B cell (primary cell): ENCODE measurements around the gene PLPP4. TPM values are rescaled to one million over a fixed set of nuclear protein-coding genes. Genes with fewer than 3 reads are reported as not detected.

Experiments
- ATAC-seq: fragments of 200-7000 bp; cut with Tn5 transposase; one replicate; pipeline ENCODE4 v1.10.0; 2021; ENCODE audit warnings: low read depth, mild to moderate bottlenecking, moderate number of reproducible peaks, moderate library complexity
- CTCF ChIA-PET: fragments of 350-600 bp; sonication (Branson Sonifier 250); formaldehyde crosslinking; loops from one replicate; lab custom pipeline; 2021; ENCODE audit warnings: antibody characterized with exemption, inconsistent platforms; lab: Charles Lee
- POLR2A ChIA-PET: fragments of 350-600 bp; sonication (Branson Sonifier 250); formaldehyde crosslinking; loops from one replicate; lab custom pipeline; 2021; ENCODE audit warnings: antibody characterized with exemption; lab: Charles Lee
- DNase-seq: peaks from one replicate; pipeline ENCODE4 v3.0.0; 2013
- H2AFZ ChIP-seq: 2 replicates; pipeline ENCODE4 v1.6.1; 2012; ENCODE audit warnings: mild to moderate bottlenecking, low read depth, low read length; ENCODE audit not compliant: insufficient read depth, poor library complexity, severe bottlenecking
- H3K27ac ChIP-seq, 2 donors: 1 replicate in 1 of 2; 2 replicates in 1 of 2; pipeline ENCODE4 v1.5.1; 2012 to 2013; ENCODE audit warnings: low read length in 2 of 2, mild to moderate bottlenecking in 2 of 2, moderate library complexity in 1 of 2
- H3K27me3 ChIP-seq, 4 experiments: fragments of 200-600 bp in 1 of 4; sonication (generic) in 1 of 4; replicated peaks in 1 of 4; 1 replicate in 2 of 4; 2 replicates in 2 of 4; pipeline versions ENCODE4 v1.6.1 to v1.7.0; 2013 to 2016; ENCODE audit warnings: low read length in 3 of 4, mild to moderate bottlenecking in 2 of 4, mixed read lengths in 1 of 4, moderate library complexity in 1 of 4; ENCODE audit not compliant: insufficient read depth in 4 of 4, control insufficient read depth in 3 of 4; ENCODE audit errors: control extremely low read depth in 1 of 4
- H3K36me3 ChIP-seq, 2 experiments: replicated peaks in 1 of 2; 1 replicate in 1 of 2; 2 replicates in 1 of 2; pipeline versions ENCODE4 v1.6.1 to v1.7.1; 2013; ENCODE audit warnings: low read length in 1 of 2; ENCODE audit not compliant: insufficient read depth in 2 of 2, control insufficient read depth in 1 of 2; ENCODE audit errors: control extremely low read depth in 1 of 2, extremely low read depth in 1 of 2
- H3K4me1 ChIP-seq, 2 donors: fragments of 200-600 bp in 1 of 2; sonication (generic) in 1 of 2; 1 replicate in 1 of 2; 2 replicates in 1 of 2; pipeline versions ENCODE4 v1.5.1 to v1.6.1; 2013 to 2017; ENCODE audit warnings: low read length in 2 of 2; ENCODE audit not compliant: control insufficient read depth in 2 of 2, insufficient read depth in 2 of 2
- H3K4me2 ChIP-seq: replicated peaks from 2 replicates; pipeline ENCODE3; 2012; ENCODE audit warnings: mild to moderate bottlenecking, low read depth, low read length; ENCODE audit not compliant: poor library complexity, severe bottlenecking
- H3K4me3 ChIP-seq, 5 experiments: fragments of 200-600 bp in 1 of 5; sonication (generic) in 1 of 5; 1 replicate in 3 of 5; 2 replicates in 2 of 5; pipeline versions ENCODE4 v1.5.1 to v1.7.0; 2011 to 2016; ENCODE audit warnings: low read length in 4 of 5, mild to moderate bottlenecking in 4 of 5, low read depth in 2 of 5, control low read depth in 1 of 5, moderate library complexity in 1 of 5; ENCODE audit not compliant: insufficient read depth in 1 of 5; ENCODE audit errors: control extremely low read depth in 1 of 5, extremely low read depth in 1 of 5
- H3K79me2 ChIP-seq: fragments of 200-600 bp; sonication (generic); one replicate; pipeline ENCODE4 v1.6.0; 2016; ENCODE audit warnings: low read length; ENCODE audit not compliant: control insufficient read depth, insufficient read depth
- H3K9ac ChIP-seq: fragments of 200-600 bp; sonication (generic); 2 replicates; pipeline ENCODE4 v1.6.1; 2017; ENCODE audit warnings: mild to moderate bottlenecking, low read length, moderate library complexity
- H3K9me3 ChIP-seq, 3 donors: one replicate each; pipeline versions ENCODE4 v1.6.1 to v1.7.1; 2013; ENCODE audit warnings: low read length in 2 of 3; ENCODE audit not compliant: control insufficient read depth in 2 of 3, insufficient read depth in 1 of 3; ENCODE audit errors: control extremely low read depth in 1 of 3
- H4K20me1 ChIP-seq: 2 replicates; pipeline ENCODE4 v1.6.0; 2012; ENCODE audit warnings: mild to moderate bottlenecking, low read length; ENCODE audit not compliant: insufficient read depth, control insufficient read depth, poor library complexity, severe bottlenecking
- H3K27ac Mint-ChIP-seq: one replicate; pipeline ENCODE4 v1.8.0; 2021; ENCODE audit warnings: mixed read lengths
- H3K27me3 Mint-ChIP-seq: one replicate; pipeline ENCODE4 v1.8.0; 2021; ENCODE audit warnings: mixed read lengths
- H3K4me1 Mint-ChIP-seq: one replicate; pipeline ENCODE4 v1.8.0; 2021; ENCODE audit warnings: mixed read lengths
- H3K4me3 Mint-ChIP-seq: one replicate; pipeline ENCODE4 v1.8.0; 2021; ENCODE audit warnings: mixed read lengths
- H3K9me3 Mint-ChIP-seq: one replicate; pipeline ENCODE4 v1.8.0; 2022; ENCODE audit warnings: mixed read lengths; ENCODE audit not compliant: insufficient read depth
- CTCF ChIP-seq: fragments of 200-600 bp; IDR thresholded peaks from one replicate; pipeline ENCODE4 v1.8.0; 2022; ENCODE audit warnings: antibody characterized with exemption, mild to moderate bottlenecking
- EZH2 ChIP-seq: IDR thresholded peaks from 2 replicates; pipeline ENCODE4 v1.6.1; 2012; ENCODE audit warnings: borderline replicate concordance, low read depth, mild to moderate bottlenecking, moderate library complexity, low read length; ENCODE audit not compliant: insufficient read depth, poor library complexity, severe bottlenecking
- WGBS: methylation state at CpG from one replicate; pipeline ENCODE4 v1.1.5; 2013; ENCODE audit warnings: missing lambda C conversion rate; ENCODE audit not compliant: insufficient coverage; 5-methylcytosine and 5-hydroxymethylcytosine counted together
- intact Hi-C: fragments of 100-400 bp; cut with micrococcal nuclease; formaldehyde crosslinking; loops from one replicate; pipeline ENCODE4 v1.10.0; 2022
- polyA plus RNA-seq: library from polyadenylated mRNA; depleted of rRNA; stranded (reverse); fragments of >200 nt; gene quantifications from 2 replicates; pipeline ENCODE4 v1.2.3, GENCODE V29; 2012
- total RNA-seq, 2 donors: library from RNA; stranded (reverse); fragments of 120-200 nt in 1 of 2; gene quantifications; 1 replicate in 1 of 2; 2 replicates in 1 of 2; pipeline versions ENCODE4 v1.2.3 to v1.2.4, GENCODE V29; 2013 to 2022

Gene PLPP4
- total and polyA plus RNA-seq, 2 donors (not counting 1 experiment from before 2014, with no cell fraction given): not detected

- H3K27me3 ChIP-seq: no peaks in the 10 kb centered on the region
- H3K4me2 ChIP-seq: no peak overlapping the region
- H2AFZ ChIP-seq: no peak overlapping the region
- H3K4me1 ChIP-seq: no peaks in the 10 kb centered on the region
- H3K4me3 Mint-ChIP-seq: no peak overlapping the region
- peaks cover 3% of the 10 kb centered on the region for H3K4me1 Mint-ChIP-seq
- TF ChIP-seq EZH2 (no peak), CTCF (no peak)
- H4K20me1 ChIP-seq: no peaks in the 10 kb centered on the region
- no peak overlapping the region for H3K27ac ChIP-seq
- intact Hi-C loops: no loop called here
- CTCF ChIA-PET: no interaction called here
- H3K36me3 ChIP-seq: no peaks in the 10 kb centered on the region
- H3K79me2 ChIP-seq: no peaks in the 10 kb centered on the region
- no peaks in the 10 kb centered on the region for H3K9me3 ChIP-seq
- H3K27me3 Mint-ChIP-seq: peaks cover 9% of the 10 kb centered on the region
- DNase-seq (no peak), ATAC-seq (no peak)
- no peak overlapping the region for H3K4me3 ChIP-seq
- H3K27ac Mint-ChIP-seq: no peak overlapping the region
- POLR2A ChIA-PET: no interaction called here
- no peak overlapping the region for H3K9ac ChIP-seq
- WGBS: 100% methylated on average over 1 of the region's 1 CpG
- H3K9me3 Mint-ChIP-seq: no peaks in the 10 kb centered on the region
These were observed 33.3 kb downstream of the PLPP4 start for GRCh38 chr10:120490288-120490687.

- Histone ChIP-seq H3K27ac (no peak overlapping the region), H3K9ac (no peak overlapping the region), H3K4me3 (no peak overlapping the region), H3K4me1 (no peaks in the 10 kb centered on the region), H3K9me3 (no peaks in the 10 kb centered on the region), H3K79me2 (no peaks in the 10 kb centered on the region), H2AFZ (no peak overlapping the region), H3K27me3 (no peaks in the 10 kb centered on the region), H3K4me2 (no peak overlapping the region), H4K20me1 (no peaks in the 10 kb centered on the region), H3K36me3 (no peaks in the 10 kb centered on the region)
- ATAC-seq: no peak
- Mint-ChIP-seq H3K27me3 (peaks cover 9% of the 10 kb centered on the region), H3K4me1 (peaks cover 3% of the 10 kb centered on the region), H3K4me3 (no peak overlapping the region), H3K27ac (no peak overlapping the region), H3K9me3 (no peaks in the 10 kb centered on the region)
- no peak for TF ChIP-seq CTCF
- TF ChIP-seq EZH2: no peak
- intact Hi-C loops: no loop called here
- POLR2A ChIA-PET: no interaction called here
- CTCF ChIA-PET: no interaction called here
- DNase-seq: no peak
- WGBS: 0% methylated on average over 1 of the region's 3 CpGs
These were observed 35.3 kb downstream of the PLPP4 start for GRCh38 chr10:120492346-120492745.
